ENCODE results near the gene PIEZO1. TPM values are rescaled to one million over a fixed set of nuclear protein-coding genes. Genes with fewer than 3 reads are reported as not detected.

The PIEZO1 gene
- total and polyA plus RNA-seq, 4 donors = 27.7 to 54.8 (median 39.9) TPM

- Histone ChIP-seq H3K4me3 (ENCODE audit: low read depth, low read length) (no peak overlapping the region), H3K36me3 (ENCODE audit: control insufficient read depth, insufficient read depth, low read length) (peaks cover 95% of the 10 kb centered on the region), H3K9me3 (ENCODE audit: control insufficient read depth, insufficient read depth, low read length) (no peaks in the 10 kb centered on the region), H3K4me1 (ENCODE audit: control insufficient read depth, insufficient read depth, low read length) (peaks cover 27% of the 10 kb centered on the region), H3K27ac (ENCODE audit: low read depth, low read length) (no peak overlapping the region), H3K27me3 (ENCODE audit: control insufficient read depth, insufficient read depth, low read length) (no peaks in the 10 kb centered on the region)
- 96% methylated on average over 25 of the region's 25 CpGs for WGBS (ENCODE audit: insufficient coverage)
- DNase-seq (ENCODE audit: low read depth in 4 of 6, low spot score in 6 of 6) = no peak
Measured at GRCh38 chr16:88698646-88699045, 86.4 kb downstream of the PIEZO1 start.

- H3K4me1 ChIP-seq (ENCODE audit: control insufficient read depth, insufficient read depth, low read length) = peaks cover 21% of the 10 kb centered on the region
- DNase-seq (ENCODE audit: low read depth in 4 of 6, low spot score in 6 of 6) = no peak
Measured at GRCh38 chr16:88697831-88698615, 87.0 kb downstream of the PIEZO1 start.

GRCh38 chr16:88697116-88697830 lies 87.7 kb downstream of the PIEZO1 start:
- no peak overlapping the region for H3K27ac ChIP-seq (ENCODE audit: low read depth, low read length)
- peaks cover 82% of the 10 kb centered on the region for H3K36me3 ChIP-seq (ENCODE audit: control insufficient read depth, insufficient read depth, low read length)
- 93% methylated on average over 42 of the region's 47 CpGs for WGBS (ENCODE audit: insufficient coverage)
- H3K27me3 ChIP-seq (ENCODE audit: control insufficient read depth, insufficient read depth, low read length) = no peaks in the 10 kb centered on the region
- H3K9me3 ChIP-seq (ENCODE audit: control insufficient read depth, insufficient read depth, low read length) = no peaks in the 10 kb centered on the region
- H3K4me3 ChIP-seq (ENCODE audit: low read depth, low read length) = no peak overlapping the region
- no peak for DNase-seq (ENCODE audit: low read depth in 4 of 6, low spot score in 6 of 6)
- peaks cover 19% of the 10 kb centered on the region for H3K4me1 ChIP-seq (ENCODE audit: control insufficient read depth, insufficient read depth, low read length)

More at GRCh38 chr16:88697831-88698615, 87.0 kb downstream of the PIEZO1 start:
- H3K27ac ChIP-seq (ENCODE audit: low read depth, low read length) = no peak overlapping the region
- peaks cover 89% of the 10 kb centered on the region for H3K36me3 ChIP-seq (ENCODE audit: control insufficient read depth, insufficient read depth, low read length)
- WGBS (ENCODE audit: insufficient coverage) = 91% methylated on average over 36 of the region's 37 CpGs
- H3K4me3 ChIP-seq (ENCODE audit: low read depth, low read length) = no peak overlapping the region
- H3K27me3 ChIP-seq (ENCODE audit: control insufficient read depth, insufficient read depth, low read length) = no peaks in the 10 kb centered on the region
- no peaks in the 10 kb centered on the region for H3K9me3 ChIP-seq (ENCODE audit: control insufficient read depth, insufficient read depth, low read length)

GRCh38 chr16:88696441-88696840 lies 88.6 kb downstream of the PIEZO1 start:
- no peaks in the 10 kb centered on the region for H3K27me3 ChIP-seq (ENCODE audit: control insufficient read depth, insufficient read depth, low read length)
- 86% methylated on average over 11 of the region's 14 CpGs for WGBS (ENCODE audit: insufficient coverage)
- peaks cover 10% of the 10 kb centered on the region for H3K4me1 ChIP-seq (ENCODE audit: control insufficient read depth, insufficient read depth, low read length)
- no peaks in the 10 kb centered on the region for H3K9me3 ChIP-seq (ENCODE audit: control insufficient read depth, insufficient read depth, low read length)
- no peak overlapping the region for H3K27ac ChIP-seq (ENCODE audit: low read depth, low read length)
- no peak overlapping the region for H3K4me3 ChIP-seq (ENCODE audit: low read depth, low read length)
- no peak for DNase-seq (ENCODE audit: low read depth in 4 of 6, low spot score in 6 of 6)
- H3K36me3 ChIP-seq (ENCODE audit: control insufficient read depth, insufficient read depth, low read length) = peaks cover 73% of the 10 kb centered on the region

- Histone ChIP-seq H3K36me3 (ENCODE audit: control insufficient read depth, insufficient read depth, low read length) (peaks cover 66% of the 10 kb centered on the region), H3K27me3 (ENCODE audit: control insufficient read depth, insufficient read depth, low read length) (no peaks in the 10 kb centered on the region), H3K4me3 (ENCODE audit: low read depth, low read length) (no peak overlapping the region), H3K9me3 (ENCODE audit: control insufficient read depth, insufficient read depth, low read length) (no peaks in the 10 kb centered on the region), H3K4me1 (ENCODE audit: control insufficient read depth, insufficient read depth, low read length) (peaks cover 5% of the 10 kb centered on the region), H3K27ac (ENCODE audit: low read depth, low read length) (no peak overlapping the region)
- 87% methylated on average over 7 of the region's 7 CpGs for WGBS (ENCODE audit: insufficient coverage)
- no peak for DNase-seq (ENCODE audit: low read depth in 4 of 6, low spot score in 6 of 6)
Measured at GRCh38 chr16:88695753-88696152, 89.3 kb downstream of the PIEZO1 start.

GRCh38 chr16:88695218-88695617 lies 89.8 kb downstream of the PIEZO1 start:
- Histone ChIP-seq H3K36me3 (ENCODE audit: control insufficient read depth, insufficient read depth, low read length) (peaks cover 61% of the 10 kb centered on the region), H3K27ac (ENCODE audit: low read depth, low read length) (no peak overlapping the region), H3K4me1 (ENCODE audit: control insufficient read depth, insufficient read depth, low read length) (no peaks in the 10 kb centered on the region), H3K9me3 (ENCODE audit: control insufficient read depth, insufficient read depth, low read length) (no peaks in the 10 kb centered on the region), H3K27me3 (ENCODE audit: control insufficient read depth, insufficient read depth, low read length) (no peaks in the 10 kb centered on the region), H3K4me3 (ENCODE audit: low read depth, low read length) (no peak overlapping the region)
- DNase-seq (ENCODE audit: low read depth in 4 of 6, low spot score in 6 of 6) = no peak
- 84% methylated on average over 15 of the region's 15 CpGs for WGBS (ENCODE audit: insufficient coverage)

- H3K4me1 ChIP-seq (ENCODE audit: control insufficient read depth, insufficient read depth, low read length) = no peaks in the 10 kb centered on the region
- H3K9me3 ChIP-seq (ENCODE audit: control insufficient read depth, insufficient read depth, low read length) = no peaks in the 10 kb centered on the region
- DNase-seq (ENCODE audit: low read depth in 4 of 6, low spot score in 6 of 6) = no peak
- 81% methylated on average over 36 of the region's 37 CpGs for WGBS (ENCODE audit: insufficient coverage)
- H3K27me3 ChIP-seq (ENCODE audit: control insufficient read depth, insufficient read depth, low read length) = no peaks in the 10 kb centered on the region
- no peak overlapping the region for H3K27ac ChIP-seq (ENCODE audit: low read depth, low read length)
- peaks cover 53% of the 10 kb centered on the region for H3K36me3 ChIP-seq (ENCODE audit: control insufficient read depth, insufficient read depth, low read length)
- H3K4me3 ChIP-seq (ENCODE audit: low read depth, low read length) = no peak overlapping the region
Measured at GRCh38 chr16:88694221-88695087, 90.6 kb downstream of the PIEZO1 start.

GRCh38 chr16:88693420-88694177 lies 91.4 kb downstream of the PIEZO1 start:
- Histone ChIP-seq H3K27ac (ENCODE audit: low read depth, low read length) (no peak overlapping the region), H3K27me3 (ENCODE audit: control insufficient read depth, insufficient read depth, low read length) (peaks cover 4% of the 10 kb centered on the region), H3K36me3 (ENCODE audit: control insufficient read depth, insufficient read depth, low read length) (peaks cover 45% of the 10 kb centered on the region), H3K9me3 (ENCODE audit: control insufficient read depth, insufficient read depth, low read length) (no peaks in the 10 kb centered on the region), H3K4me3 (ENCODE audit: low read depth, low read length) (no peak overlapping the region), H3K4me1 (ENCODE audit: control insufficient read depth, insufficient read depth, low read length) (no peaks in the 10 kb centered on the region)
- DNase-seq (ENCODE audit: low read depth in 4 of 6, low spot score in 6 of 6) = no peak
- WGBS (ENCODE audit: insufficient coverage) = 87% methylated on average over 33 of the region's 39 CpGs

GRCh38 chr16:88692861-88693260 lies 92.2 kb downstream of the PIEZO1 start:
- Histone ChIP-seq H3K4me3 (ENCODE audit: low read depth, low read length) (no peak overlapping the region), H3K27me3 (ENCODE audit: control insufficient read depth, insufficient read depth, low read length) (peaks cover 11% of the 10 kb centered on the region), H3K4me1 (ENCODE audit: control insufficient read depth, insufficient read depth, low read length) (no peaks in the 10 kb centered on the region), H3K36me3 (ENCODE audit: control insufficient read depth, insufficient read depth, low read length) (peaks cover 38% of the 10 kb centered on the region), H3K9me3 (ENCODE audit: control insufficient read depth, insufficient read depth, low read length) (no peaks in the 10 kb centered on the region), H3K27ac (ENCODE audit: low read depth, low read length) (no peak overlapping the region)
- WGBS (ENCODE audit: insufficient coverage) = 92% methylated on average over 8 of the region's 10 CpGs
- DNase-seq (ENCODE audit: low read depth in 4 of 6, low spot score in 6 of 6) = no peak
